LNCAP (cell line): ENCODE measurements around the gene KCNG2.

Experiments
- CTCF ChIP-seq: fragments of 450-650 bp; IDR thresholded peaks from 2 replicates; pipeline ENCODE4 v1.5.1; 2017; ENCODE audit warnings: mild to moderate bottlenecking

Gene KCNG2

GRCh38 chr18:79812052-79812451 is 14.3 kb downstream of the KCNG2 start:
- TF ChIP-seq CTCF: no peak

- no peak for TF ChIP-seq CTCF
These were observed 16.6 kb downstream of the KCNG2 start for GRCh38 chr18:79814373-79814772.

GRCh38 chr18:79815657-79816056 is 17.9 kb downstream of the KCNG2 start:
- no peak for TF ChIP-seq CTCF

GRCh38 chr18:79816092-79816491 is 18.4 kb downstream of the KCNG2 start:
- no peak for TF ChIP-seq CTCF

GRCh38 chr18:79816981-79817606 is 19.4 kb downstream of the KCNG2 start:
- TF ChIP-seq CTCF: no peak

- no peak for TF ChIP-seq CTCF
These were observed 19.9 kb downstream of the KCNG2 start for GRCh38 chr18:79817607-79817998.

GRCh38 chr18:79818036-79818435 is 20.3 kb downstream of the KCNG2 start:
- no peak for TF ChIP-seq CTCF

- TF ChIP-seq CTCF: no peak
These were observed 20.9 kb downstream of the KCNG2 start for GRCh38 chr18:79818631-79819030.
